Measurements from ENCODE around the gene PGAP6.

DNA sequence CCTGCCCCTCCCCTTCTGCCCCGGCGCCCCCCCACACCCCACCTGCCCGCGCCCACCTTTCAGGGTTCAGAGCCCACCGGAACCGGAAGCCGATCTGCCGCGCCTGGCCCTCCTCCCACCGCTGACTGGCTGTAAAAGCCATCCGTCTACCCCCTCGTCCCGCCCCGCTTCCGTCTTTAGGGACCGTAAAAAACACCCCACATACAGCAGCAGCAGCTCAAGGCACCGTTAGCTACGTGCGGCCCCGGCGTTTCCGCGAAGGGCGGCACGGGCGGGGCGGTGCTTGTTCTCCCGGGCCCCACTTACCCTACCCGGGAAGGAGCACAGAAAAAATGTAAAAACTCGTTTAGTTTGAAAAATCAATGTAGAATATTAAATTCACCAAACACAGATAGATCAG is 11.3 kb downstream of the PGAP6 start, which contains the start of gene MRPL28:
- TF ChIP-seq CTCF (IDR thresholded peaks at IDR 0.05) (no peak), POLR2A (IDR thresholded peaks at IDR 0.05) (no peak)
